Measurements from ENCODE around the gene TEDDM1.

Gene TEDDM1

DNA sequence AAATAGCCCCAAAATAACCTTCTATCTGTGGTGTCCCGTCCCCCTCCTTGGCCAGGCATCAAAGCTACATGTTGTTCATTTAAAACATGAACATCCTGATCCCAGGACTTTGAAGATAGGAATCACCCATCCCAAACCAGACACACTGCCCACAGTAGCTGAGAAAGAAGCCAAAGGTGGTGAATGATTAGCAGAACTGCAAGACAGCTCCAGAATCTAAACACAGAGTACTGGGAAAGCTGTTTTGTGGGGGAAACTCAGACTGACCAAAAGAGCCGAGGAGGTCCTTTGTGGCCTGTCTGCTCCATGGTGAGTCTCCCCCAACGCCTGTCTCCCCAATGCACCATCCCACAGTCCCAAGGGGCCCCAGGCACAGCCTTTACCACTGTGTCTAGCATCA, 7.3 kb upstream of the TEDDM1 start:
- DNase-seq, result no peak

DNA sequence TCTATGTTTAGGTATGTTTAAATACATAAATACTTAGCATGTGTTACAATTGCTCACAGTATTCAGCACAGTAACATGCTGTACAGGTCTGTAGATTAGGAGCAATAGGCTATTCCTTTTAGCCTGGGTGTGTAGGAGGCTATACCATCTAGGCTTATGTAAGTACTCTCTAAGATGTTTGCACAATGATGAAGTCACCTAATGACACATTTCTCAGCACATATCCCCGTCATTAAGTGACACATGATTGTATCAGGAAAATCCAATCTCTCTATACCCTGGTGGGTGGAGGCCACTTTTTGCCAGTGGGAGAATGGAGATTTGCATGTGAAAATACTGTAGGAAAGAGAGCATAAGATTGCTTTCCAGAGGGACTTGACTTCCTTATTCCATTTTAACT, 5.5 kb upstream of the TEDDM1 start:
- DNase-seq, result no peak

DNA sequence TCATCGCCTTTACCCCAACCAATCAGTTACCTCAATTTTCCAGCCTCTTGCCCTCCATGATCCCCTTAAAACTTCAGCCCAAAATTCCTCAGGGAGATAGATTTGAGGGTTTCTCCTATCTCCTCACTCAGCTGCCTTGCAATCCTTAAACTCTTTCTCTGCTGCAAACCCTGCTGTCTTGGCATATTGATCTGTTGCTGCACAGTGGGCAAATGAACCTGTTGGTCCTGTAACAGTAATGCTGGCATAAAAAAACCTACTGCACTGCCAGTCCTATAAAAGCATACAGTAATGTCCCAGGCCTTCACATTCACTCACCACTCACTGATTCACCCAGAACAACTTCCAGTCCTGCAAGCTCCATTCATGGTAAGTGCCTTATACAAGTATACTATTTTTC, 5.1 kb upstream of the TEDDM1 start:
- no peak for DNase-seq

DNA sequence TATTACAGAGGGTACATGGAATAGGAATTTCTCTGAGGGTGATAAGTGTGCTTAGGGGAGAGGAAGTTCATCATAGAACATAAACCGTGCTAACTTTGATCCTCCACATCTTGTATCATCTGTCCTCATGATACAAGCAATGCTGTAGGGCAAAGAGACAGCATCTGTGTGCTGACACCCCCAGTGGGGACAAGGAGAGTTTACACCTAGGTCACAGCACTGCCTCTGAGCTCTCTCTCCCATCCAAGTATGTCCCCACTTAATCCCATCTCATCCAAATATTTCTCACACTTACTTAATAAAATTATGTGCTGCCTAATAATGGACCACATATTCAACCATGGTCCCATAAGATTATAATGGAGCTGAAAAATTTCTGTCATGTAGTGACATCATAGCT, 4.3 kb upstream of the TEDDM1 start:
- no peak for DNase-seq

DNA sequence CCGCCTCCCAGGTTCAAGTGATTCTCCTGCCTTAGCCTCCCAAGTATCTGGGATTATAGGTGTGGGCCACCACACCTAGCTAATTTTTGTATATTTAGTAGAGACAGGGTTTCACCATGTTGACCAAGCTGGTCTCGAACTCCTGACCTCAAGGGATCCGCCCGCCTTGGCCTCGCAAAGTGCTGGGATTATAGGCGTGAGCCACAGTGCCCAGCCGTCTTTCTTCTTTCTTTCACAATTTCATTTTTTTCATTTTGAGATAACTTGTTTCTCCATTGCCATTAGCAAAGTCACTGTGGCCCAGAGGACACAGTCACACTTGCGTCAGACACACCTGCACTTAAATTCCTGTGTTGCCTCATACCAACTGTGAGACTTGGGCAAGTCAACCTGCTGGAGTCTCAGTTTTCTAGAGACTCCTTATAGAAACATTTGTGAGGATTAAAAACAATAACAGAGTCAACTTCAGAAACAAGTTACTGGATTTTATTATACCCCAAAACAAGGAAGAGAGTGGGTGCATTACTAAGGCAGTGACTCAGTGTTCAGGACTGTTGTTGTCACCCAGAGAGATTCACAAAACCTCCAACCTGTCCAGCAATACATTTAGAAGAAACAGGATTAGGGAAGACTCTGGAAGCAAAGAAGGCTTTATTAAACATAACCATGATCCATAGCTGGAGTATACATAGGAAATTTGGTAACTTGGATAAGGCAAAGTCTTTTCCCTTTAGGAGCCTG, 2.6 kb downstream of the TEDDM1 start:
- DNase-seq, result no peak

DNA sequence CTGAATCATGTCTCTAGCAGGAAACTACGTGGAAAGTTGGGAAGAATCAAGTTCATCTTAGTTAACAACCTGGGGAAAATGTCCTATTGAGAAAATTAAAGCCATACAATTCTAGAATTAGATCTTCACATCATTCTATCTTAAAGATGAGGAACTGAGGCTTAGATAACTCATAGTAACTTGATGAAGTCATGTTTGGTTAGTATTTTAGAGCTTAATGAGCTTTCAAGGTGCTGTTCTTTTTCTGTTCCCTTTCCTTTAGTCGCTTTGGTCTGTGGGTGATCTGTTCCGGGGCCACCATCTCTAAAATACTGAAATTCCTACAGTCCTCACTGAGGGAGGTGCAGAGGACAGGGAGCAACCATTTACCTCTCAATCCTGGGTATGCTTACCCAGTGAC, 4.6 kb downstream of the TEDDM1 start:
- peak in 1 of 51 donors; percentile 15 for DNase-seq

DNA sequence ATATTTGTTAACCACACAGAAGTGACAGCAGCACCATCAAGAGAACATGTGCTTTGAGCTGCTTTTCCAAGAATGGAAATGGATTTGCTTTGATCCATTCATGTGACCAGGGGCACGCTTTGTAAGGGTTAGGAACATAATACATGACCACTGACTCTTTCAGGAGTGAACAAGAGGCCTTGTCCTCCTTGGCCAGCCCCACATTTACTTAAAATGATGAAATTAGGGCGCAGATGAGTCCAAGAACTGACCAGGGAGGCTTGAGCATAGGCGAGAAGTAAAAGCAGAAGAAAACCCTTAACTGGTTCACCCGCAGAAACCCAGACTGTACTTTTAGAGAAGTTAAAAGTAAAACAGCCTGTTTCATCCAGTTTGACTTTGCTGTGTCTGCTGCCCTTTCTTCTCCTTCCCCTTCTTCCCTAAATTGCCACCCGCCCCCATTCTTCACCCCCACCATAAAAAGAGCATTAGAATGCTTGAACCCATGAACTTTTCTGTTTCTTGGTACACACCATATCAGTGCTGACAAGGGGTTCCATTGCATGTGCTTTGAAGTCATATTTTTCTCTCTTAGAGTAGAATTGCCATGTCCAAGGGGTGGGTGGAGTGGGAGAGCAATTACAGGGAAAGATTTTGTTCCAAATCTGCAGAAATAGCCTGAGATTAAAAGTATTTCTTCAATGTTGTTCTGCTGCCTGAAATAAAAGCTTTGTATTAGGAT, 6.3 kb downstream of the TEDDM1 start:
- peak in 3 of 51 donors; percentile 24 to 28 (median 24) for DNase-seq

DNA sequence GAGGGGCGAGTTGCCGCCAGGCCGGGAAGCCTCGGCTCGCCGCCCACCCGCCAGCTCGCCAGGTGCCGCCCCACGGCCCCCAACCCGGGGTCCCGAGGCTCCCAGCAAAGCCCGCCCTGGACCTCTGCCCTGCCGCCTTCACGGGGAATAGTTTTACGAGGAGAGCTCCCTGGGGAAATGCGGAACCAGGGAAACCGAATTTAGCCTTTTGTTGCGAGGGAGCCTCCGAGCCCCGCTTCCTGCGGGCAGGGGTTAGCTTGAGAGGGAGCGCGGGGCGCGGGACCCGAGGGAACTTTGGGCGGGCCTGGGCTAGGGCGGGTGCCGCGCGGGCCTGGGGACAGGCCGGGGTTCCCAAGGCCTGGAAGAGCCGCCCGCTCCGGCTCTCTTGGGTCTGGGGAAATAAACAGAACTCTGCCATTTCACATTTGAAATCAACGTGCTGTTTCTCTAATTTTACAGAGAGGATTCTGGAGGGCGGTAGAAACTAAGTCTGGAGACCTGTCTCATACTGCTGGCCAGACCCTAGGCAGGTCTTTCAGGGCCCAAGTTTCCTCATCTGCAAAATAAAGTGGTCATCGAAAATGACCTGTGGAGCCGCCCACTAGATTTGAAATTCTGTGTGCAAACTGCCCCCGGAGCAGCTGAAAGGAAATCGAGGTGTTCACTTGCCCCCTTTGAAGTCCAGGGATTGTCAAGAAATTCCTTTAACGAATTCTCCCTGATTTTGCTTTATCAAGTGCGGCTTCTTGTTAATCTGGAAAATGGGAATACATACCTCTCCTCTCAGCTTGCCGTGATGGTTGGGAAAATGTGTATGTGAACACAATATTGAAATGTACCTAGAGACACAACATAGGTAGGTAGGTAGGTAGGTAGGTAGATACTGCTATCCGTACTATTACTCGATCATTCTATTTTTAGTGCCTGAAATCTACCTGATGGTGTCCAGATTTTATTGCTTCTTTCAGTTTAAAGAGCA, 8.1 kb downstream of the TEDDM1 start:
- peak in 16 of 51 donors; percentile 46 to 76 (median 68) for DNase-seq

DNA sequence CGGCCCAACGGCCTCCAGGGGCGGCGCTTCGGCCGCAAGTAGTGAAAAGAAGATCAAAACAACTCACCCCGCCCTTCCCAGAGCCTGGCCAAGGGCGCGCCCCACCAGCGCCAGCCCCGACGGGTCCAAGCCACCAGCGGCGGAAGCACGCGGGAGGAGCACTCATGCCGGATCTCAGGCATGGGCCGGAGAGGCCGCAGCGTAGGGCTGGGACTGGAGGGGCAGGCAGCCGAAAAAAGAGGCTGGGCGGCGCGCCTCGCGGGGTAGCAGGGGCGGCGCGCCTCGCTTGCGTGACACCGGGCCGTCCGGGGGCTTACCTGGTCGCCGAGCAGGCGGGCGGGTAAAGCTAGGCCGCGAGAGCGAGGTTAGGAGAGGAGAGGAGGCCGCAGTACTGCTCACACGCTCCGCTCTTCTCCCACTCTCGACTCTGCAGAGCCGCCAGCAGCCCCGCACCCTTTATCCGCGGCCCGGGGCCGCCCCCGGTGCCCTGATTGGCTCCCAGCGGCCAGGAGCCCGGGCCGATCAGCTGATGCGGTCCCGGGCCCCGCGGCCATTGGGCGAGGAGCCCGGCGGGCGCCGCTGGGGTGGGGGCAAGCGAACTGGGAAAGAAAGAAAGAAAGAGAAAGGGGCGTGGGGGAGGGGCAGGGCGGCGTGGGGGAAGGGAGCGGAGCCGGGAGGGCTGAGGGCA, 9.0 kb downstream of the TEDDM1 start, which contains the start of gene GLUL:
Gene GLUL (minus strand): TSS at position 429 of the 688 bp plus-strand sequence. CDS start 3,053 bp downstream, outside the sequence.
- peak; percentile 73 to 100 (median 94) for DNase-seq

DNA sequence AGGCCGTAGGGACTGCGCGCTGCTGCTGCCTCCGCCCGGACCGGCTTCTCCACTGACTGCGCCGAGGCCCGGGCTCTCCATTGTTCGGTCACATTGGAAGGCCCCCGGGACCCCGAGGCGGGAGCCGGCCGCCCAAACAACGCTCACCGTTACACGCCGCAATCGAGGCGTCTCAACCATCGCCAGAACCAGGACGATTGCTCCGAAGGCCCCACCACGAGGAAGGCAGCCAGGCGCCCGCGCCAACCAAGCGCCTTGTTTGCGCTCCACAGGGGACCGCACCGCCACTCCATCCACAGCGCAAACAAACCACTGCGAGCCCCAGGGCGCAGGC, 9.5 kb downstream of the TEDDM1 start:
- peak in 8 of 51 donors; percentile 48 to 78 (median 64) for DNase-seq

DNA sequence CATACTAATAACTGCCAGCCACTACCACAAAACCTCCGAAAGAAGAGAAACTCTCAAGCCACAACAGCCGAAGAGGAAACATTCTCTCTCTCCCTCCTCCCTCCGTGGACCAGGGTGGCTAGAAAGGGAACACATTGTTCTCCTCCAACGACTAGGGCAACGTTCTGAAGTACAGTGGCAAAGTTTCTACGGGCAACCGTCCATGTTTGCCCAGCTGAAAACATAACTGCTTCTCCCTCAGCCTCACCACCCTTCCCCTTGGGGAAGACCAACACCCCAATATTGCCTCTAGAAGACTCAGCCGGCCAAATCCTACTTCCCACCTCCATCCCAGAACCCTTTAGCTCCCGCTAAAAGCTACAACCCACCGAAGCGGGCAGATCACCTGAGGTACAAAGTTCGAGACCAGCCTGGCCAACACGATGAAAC, 10.8 kb downstream of the TEDDM1 start:
- DNase-seq, result peak in 13 of 51 donors; percentile 21 to 61 (median 29)

DNA sequence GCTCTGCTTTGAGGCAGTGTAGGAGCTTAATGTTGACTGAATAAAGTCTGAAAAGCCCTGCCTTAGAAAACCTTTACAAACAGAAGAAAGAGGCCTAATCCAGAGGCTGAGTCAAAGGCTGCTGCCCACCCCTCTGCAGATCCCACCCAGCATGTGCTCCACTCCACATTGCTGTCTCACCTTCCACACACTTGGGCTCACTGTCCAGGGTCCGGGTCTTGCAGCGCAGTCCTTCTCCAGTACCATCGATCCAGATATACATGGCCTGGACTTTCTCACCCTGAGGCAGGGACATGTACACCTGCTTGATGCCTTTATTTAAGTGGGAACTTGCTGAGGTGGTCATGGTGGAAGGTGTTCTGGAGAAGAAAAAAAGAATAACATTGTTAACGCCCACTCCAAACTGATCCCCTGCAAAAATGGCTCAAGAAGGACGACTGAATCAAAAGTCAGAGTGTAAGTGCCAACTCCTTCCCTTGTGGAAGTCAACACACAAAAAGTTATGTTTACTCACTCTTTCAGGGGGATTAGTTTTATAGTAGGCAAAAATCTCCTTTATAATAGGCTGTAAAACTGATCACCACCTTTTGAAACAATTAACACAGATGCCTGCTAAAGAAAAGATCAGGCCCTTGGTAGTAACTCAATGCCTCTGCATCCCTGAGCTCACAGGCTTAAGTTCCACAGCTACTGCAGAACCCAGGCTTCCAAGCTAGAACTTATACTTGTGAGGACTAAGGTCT, 11.9 kb downstream of the TEDDM1 start:
- DNase-seq, result peak in 3 of 51 donors; percentile 25 to 54 (median 31)

DNA sequence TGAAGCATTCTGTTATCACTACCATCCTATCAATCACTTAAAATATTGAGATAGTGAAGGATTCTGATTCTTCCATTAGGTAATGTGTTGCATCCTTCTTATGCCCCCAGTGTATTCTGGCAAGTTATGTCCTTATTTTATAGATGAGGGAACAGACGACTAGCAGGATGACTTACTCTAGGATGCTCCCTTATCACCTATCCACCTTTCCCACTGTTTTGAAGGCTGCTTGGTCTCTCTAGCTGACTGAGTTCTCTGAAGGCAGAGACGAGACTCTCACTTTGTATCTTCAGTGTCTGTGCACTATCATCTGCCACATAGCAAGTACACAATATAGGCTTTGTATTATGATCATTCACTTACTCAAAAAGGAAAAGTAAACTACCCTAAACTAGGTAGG, 12.9 kb downstream of the TEDDM1 start:
- DNase-seq, result no peak

DNA sequence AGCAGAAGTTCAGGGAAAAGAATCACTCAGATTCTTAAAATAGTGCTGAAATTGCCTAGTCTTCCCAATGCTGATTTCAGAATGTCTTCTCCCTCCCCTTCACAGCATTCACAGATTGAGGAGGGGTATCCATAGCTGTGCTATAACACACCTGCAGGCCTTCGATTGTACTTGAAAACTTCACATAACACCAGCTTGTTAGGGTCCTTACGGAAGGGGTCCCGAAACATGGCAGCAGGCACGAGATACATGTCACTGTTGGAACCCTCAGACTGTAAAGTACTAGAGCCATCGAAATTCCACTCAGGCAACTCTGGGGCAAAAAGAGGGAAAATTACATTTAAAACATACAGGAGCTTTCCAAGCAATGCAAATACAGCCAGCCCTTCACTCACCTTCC, 13.5 kb downstream of the TEDDM1 start:
- DNase-seq, result peak in 2 of 51 donors; percentile 10 to 29

DNA sequence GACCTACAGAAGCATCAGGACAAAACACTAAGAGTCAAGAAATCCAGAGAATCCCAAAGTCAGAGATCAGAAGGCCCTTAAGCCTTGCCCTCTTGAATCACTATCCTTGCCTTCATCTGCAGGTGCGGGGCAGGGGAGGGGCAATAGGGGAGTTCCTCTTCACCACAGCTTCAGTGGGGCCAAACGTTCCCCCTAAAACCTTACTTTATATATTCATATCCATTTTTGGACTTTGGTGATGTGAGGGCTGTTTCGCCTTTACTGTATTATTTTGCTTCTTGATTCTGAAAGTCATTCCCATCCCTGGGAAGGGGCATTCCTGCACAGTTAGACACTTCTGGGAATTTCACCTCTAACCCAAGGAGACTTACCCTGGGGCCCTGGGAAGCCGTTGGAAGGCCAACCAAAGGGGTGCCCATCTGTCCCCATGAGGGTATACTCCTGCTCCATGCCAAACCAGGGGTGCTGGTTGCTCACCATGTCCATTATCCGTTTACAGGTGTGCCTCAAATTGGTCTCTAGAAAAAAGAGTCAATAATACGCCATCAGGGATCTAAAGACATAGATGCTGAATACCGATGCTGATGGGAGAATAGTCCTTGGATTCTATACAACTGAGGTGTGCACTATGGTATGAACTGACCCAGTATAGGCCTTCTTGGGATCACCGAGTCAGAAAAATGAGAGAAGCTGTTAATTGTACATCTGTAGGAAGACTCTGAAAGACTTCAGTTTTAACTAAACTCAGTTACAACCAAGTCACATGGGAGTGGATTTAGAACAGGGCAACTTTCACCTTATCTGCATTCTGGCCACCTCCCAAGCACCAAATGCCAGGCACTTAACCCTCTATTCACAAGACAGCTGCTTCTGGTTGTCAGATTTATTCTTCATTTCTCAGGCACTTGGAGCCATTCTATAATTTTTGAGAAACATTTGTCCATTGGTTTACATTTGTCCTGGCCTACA, 14.3 kb downstream of the TEDDM1 start:
- peak in 3 of 51 donors; percentile 28 to 45 (median 29) for DNase-seq

DNA sequence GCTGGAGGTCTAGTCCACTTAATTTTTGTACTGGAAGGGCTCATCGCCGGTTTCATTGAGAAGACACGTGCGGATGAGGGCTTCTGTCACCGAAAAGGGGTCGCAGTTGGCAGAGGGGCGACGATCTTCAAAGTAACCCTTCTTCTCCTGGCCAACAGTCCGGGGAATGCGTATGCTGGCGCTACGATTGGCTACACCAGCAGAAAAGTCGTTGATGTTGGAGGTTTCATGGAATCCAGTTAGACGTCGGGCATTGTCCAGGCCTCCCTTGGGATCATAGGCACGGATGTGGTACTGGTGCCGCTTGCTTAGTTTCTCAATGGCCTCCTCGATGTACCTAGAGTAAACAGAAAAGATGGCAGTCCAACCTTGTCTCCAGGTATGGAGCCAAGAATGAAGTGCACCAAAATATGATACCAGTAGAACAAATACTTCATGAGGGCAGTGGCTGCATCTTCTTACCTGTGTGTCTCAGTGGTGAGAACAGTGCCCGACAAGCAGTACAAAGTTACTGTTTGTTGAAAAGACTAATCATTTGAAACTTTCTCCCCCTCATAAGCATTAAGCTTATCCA, 16.0 kb downstream of the TEDDM1 start:
- DNase-seq, result peak in 2 of 51 donors; percentile 16 to 18

DNA sequence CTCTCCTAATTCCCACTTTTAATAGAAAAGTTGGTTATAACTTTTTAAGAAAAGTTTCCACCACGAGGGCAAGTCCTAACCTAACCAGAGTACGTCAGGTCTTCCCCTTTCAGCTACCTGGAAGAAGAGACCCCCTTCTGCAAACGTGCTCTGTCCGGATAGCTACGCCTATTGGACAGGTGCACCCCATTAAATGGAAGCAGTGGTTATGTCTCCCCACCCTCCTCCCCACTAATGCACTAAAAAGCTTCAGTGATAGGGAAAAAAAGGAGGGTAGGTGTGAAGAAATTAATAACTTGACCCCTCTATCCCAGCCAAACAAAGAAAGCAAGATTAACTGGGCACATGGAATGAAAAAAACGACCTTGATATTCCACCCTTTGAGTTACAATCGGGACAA, 16.5 kb downstream of the TEDDM1 start:
- no peak for DNase-seq

DNA sequence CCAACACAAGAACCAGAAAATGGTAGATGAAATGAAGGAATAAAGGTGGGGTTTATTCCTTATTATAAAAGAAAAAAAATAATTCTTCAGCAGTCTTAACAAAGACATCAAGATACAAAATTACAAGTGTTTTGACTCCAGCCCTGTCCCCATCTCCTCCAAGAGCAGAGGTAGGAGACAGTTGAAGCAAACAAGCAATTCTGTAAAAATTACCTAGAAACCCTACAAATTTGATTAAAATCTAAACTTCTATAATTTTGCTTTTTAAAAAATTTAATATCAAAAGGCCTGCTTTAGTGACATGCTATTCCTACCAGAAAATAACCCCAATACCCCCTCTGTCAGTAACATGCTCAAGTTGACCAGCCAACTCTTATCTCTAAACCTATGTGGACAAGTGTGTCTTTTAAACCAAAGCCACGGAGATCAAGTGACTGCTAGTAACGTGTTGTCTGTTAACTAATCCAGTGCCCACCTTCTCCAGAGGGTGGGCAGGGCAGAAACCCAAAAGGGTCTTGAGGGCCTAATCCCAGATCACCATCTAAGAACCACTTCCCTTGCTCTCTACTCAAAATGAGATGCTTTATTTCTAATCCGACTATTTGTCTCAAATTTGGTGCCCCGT, 17.3 kb downstream of the TEDDM1 start:
- no peak for DNase-seq

Measured in hypothalamus (tissue), 51 donors.